ENCODE data around the gene KCNAB2.
A peak's percentile ranks its signal among the peaks of the same experiment; 100 is the strongest.

KCNAB2 gene

DNA sequence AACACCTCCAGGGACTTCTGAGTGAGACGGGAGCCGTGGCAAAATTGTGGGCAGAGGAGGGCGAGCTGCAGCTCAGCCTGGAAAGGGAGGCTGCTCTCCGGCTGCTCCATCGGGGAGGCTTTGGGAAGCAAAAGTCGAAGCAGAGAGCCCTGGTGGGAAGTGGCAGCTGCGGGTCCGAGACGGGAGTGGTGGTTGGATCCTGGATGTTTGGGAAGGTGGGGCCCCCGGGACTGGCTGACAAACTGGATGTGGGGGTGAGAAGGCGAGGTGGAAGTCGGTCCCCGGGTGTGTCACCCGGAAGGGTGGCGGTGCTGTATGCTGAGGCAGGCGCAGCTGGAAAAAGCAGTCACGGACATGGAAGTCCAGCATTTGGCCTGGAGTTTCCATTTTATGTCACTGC lies 52.1 kb downstream of the KCNAB2 start:
- Histone ChIP-seq H3K4me3 (replicated peaks; ENCODE audit: low read depth, low read length) (no peak overlapping the region), H3K36me3 (ENCODE audit: control insufficient read depth, insufficient read depth, low read length) (peaks cover 14% of the 10 kb centered on the region), H3K27me3 (replicated peaks; ENCODE audit: control insufficient read depth, insufficient read depth, low read length) (no peaks in the 10 kb centered on the region; the same call in 1 of the 2 replicates)
- TF ChIP-seq, protein P1, sequence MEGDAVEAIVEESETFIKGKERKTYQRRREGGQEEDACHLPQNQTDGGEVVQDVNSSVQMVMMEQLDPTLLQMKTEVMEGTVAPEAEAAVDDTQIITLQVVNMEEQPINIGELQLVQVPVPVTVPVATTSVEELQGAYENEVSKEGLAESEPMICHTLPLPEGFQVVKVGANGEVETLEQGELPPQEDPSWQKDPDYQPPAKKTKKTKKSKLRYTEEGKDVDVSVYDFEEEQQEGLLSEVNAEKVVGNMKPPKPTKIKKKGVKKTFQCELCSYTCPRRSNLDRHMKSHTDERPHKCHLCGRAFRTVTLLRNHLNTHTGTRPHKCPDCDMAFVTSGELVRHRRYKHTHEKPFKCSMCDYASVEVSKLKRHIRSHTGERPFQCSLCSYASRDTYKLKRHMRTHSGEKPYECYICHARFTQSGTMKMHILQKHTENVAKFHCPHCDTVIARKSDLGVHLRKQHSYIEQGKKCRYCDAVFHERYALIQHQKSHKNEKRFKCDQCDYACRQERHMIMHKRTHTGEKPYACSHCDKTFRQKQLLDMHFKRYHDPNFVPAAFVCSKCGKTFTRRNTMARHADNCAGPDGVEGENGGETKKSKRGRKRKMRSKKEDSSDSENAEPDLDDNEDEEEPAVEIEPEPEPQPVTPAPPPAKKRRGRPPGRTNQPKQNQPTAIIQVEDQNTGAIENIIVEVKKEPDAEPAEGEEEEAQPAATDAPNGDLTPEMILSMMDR (IDR thresholded peaks at IDR 0.05; ENCODE audit: insufficient read depth, low read length, poor library complexity, severe bottlenecking), result no peak
- DNase-seq (ENCODE audit: extremely low read depth, insufficient read length), result peak; percentile 9

DNA sequence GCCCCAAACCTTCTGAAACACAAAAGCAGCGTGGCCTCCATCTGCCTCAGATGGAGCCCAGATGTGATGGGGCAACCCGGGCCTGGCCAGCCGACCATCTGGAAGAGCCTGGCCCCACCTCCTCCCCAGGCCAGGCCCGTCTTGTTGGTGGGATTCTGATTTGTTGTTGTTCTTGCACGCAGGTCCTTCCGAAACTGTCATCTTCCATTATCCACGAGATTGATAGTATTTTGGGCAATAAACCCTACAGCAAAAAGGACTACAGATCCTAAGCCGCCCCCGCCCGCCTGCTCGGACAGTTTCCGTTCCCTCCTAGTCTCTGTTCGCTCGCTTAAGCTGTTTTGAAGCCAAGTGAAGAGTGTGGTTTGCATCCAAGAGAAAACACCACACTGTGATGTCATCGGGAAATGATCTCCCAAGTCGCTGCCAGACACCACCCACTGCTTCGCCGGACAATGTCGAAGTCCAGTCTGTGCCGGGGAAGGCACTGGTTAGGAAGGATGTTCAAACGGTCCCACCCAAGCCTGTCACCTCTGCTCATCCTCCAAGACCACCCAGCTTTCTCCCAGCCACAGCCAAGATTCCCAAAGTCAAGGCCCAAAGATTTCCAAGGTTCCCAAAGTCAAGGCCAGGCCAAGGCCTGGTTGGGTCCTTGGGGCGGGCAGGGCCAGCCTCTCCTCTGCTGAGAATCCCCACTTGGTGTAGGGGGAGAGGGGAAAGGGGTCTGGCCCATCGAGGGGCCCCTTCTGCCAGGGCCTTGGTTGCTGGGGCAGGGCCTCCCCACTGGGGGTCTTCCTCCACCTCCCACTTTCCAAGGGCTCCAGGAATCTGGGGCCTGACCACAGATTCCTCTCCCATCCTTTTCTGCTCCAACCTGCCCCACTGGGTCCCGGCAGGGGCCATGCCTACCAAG lies 52.9 kb downstream of the KCNAB2 start:
- no peaks in the 10 kb centered on the region; the same call in 1 of the 2 replicates for H3K27me3 ChIP-seq (replicated peaks; ENCODE audit: control insufficient read depth, insufficient read depth, low read length)
- H3K36me3 ChIP-seq (ENCODE audit: control insufficient read depth, insufficient read depth, low read length), result peaks cover 14% of the 10 kb centered on the region
- no peak for DNase-seq (ENCODE audit: extremely low read depth, insufficient read length)
- TF ChIP-seq, protein P1 (IDR thresholded peaks at IDR 0.05; ENCODE audit: insufficient read depth, low read length, poor library complexity, severe bottlenecking), result no peak
- H3K4me3 ChIP-seq (replicated peaks; ENCODE audit: low read depth, low read length), result no peak overlapping the region

DNA sequence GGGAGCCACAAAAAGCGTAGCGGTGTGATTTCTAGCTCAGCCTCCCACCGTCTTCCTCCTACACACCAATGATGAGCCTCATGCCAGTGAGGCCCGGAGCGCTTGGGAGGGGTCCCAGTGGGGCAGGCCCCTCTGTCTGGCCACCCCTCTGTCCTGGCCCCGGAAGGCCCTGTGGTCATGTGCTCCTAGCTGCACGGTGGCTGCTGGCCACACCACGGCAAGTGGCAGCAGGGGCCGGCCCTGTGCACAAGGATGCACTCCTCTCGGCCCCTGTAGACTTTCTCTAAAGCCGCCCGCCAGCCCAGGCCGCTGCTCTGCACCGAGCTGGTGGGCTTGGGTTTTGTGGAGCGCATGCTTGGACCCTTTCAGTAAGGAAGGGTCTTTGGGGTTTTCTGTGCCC lies 53.6 kb downstream of the KCNAB2 start:
- Histone ChIP-seq H3K4me3 (replicated peaks; ENCODE audit: low read depth, low read length) (no peak overlapping the region), H3K27me3 (replicated peaks; ENCODE audit: control insufficient read depth, insufficient read depth, low read length) (no peaks in the 10 kb centered on the region; the same call in 1 of the 2 replicates), H3K36me3 (ENCODE audit: control insufficient read depth, insufficient read depth, low read length) (peaks cover 14% of the 10 kb centered on the region)
- TF ChIP-seq, protein P1 (IDR thresholded peaks at IDR 0.05; ENCODE audit: insufficient read depth, low read length, poor library complexity, severe bottlenecking), result no peak
- DNase-seq (ENCODE audit: extremely low read depth, insufficient read length), result no peak

DNA sequence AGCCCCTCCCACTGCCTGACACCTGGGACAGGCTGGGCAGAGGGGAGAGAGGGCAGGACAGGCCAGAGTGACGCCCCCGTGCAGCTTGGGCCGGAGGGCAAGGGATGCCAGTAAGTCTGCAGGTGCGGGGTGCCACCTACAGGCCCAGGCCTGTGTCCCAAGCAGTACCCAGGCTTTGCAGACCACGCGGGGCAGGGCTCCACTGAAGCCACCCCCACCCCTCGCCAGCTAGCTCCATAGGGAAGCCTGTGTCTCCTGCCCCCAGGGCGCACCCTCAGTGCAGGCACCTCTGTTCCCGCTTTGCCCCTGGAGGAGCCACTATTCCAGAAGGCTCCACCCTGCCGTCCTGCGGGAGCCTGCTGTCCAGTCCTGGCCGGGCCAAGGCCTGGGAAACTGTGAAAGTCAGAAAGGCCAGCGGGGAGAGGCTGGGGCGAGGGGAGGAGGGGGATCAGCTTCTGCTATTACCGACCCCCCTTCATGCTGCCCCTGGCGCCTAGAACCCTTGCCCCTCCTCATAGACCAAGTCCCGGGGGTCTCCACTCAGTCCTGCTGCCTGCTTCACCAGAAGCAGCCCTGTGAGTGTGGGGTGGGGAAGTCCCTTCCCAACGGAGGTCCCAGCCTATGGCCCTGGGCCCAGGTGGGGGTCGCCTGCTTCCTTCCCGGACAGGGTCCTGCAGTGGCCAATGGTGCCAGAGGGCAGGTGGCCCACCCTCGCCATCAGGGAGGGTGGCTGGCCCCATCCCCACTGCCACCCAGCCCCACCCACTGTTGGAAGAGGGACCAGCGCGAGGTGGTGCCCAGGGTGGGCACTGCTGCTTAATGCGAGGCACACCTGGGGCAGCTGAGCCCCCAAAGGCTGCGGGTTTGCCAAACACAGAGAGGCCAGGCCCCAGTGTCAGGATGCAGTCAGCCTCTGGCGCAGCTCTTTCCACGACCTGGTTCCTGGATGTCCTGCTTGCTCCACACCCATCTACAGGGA lies 54.4 kb downstream of the KCNAB2 start:
- Histone ChIP-seq H3K4me3 (replicated peaks; ENCODE audit: low read depth, low read length) (no peak overlapping the region), H3K27me3 (replicated peaks; ENCODE audit: control insufficient read depth, insufficient read depth, low read length) (no peaks in the 10 kb centered on the region; the same call in 1 of the 2 replicates), H3K36me3 (ENCODE audit: control insufficient read depth, insufficient read depth, low read length) (peaks cover 7% of the 10 kb centered on the region)
- TF ChIP-seq, protein P1 (IDR thresholded peaks at IDR 0.05; ENCODE audit: insufficient read depth, low read length, poor library complexity, severe bottlenecking), result peak; percentile 21
- DNase-seq (ENCODE audit: extremely low read depth, insufficient read length), result no peak

DNA sequence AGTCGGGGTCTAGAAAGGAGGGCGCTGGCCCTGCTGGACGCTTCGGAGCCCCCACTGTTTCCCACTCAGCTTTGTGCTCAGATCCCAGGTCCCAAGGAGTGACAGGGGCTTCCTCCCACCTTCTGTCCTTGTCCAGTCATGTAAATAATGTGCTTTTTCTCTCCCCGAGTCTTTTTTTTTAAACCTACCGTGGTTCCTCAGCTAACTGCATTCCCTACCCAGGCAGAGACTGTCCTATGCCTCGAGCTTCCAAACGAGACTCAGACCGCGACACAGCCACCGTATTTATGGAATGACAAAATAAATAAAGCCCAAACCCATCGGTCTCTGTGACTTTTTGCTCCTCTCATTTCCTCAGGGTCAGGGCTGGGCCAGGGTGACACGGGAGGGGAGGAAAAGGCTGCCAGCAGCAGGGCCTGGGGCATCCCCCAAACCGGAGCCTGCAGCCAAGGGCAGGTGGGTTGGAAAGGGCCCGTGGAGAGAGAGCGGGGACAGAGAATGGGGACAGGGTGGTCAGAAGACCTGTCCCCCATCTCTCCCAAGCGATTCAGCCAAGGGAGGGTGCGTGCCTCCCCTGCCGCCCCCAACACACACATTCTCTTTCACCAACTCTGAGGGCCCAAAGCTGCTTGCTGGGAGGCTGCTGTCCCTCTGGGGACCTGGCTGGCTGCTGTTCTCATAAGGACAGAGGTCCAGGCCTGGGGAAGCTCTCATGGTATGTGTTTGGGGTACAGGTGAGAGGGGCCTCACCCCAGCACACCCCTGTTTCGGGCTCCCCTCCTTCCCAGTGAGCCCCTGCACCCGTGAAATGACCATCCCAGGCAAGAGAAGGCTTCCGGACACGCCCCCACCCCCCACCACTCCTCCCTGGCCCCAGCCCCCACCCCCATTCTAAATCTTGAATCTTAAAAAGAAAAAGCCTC lies 55.4 kb downstream of the KCNAB2 start:
- Histone ChIP-seq H3K27me3 (replicated peaks; ENCODE audit: control insufficient read depth, insufficient read depth, low read length) (no peaks in the 10 kb centered on the region; the same call in 1 of the 2 replicates), H3K4me3 (replicated peaks; ENCODE audit: low read depth, low read length) (no peak overlapping the region), H3K36me3 (ENCODE audit: control insufficient read depth, insufficient read depth, low read length) (peaks cover 4% of the 10 kb centered on the region)
- TF ChIP-seq, protein P1 (IDR thresholded peaks at IDR 0.05; ENCODE audit: insufficient read depth, low read length, poor library complexity, severe bottlenecking), result no peak
- DNase-seq (ENCODE audit: extremely low read depth, insufficient read length), result no peak
